H9 (cell line): Measurements from ENCODE around the gene OR8B2. TPM values are rescaled to one million over a fixed set of nuclear protein-coding genes. Genes with fewer than 3 reads are reported as not detected.
A peak's percentile ranks its signal among the peaks of the same experiment; 100 is the strongest.

Source experiments
- DNase-seq: peaks from one replicate; pipeline ENCODE4 v3.0.0-alpha.2; 2017
- H2AFZ ChIP-seq: one replicate; pipeline ENCODE4 v1.6.1; 2013; ENCODE audit warnings: mild to moderate bottlenecking, low read length, control low read depth, moderate library complexity
- H2AK5ac ChIP-seq: 2 replicates; pipeline ENCODE4 v1.6.1; 2013; ENCODE audit warnings: low read length, control low read depth, mixed read lengths; ENCODE audit not compliant: insufficient read length
- H2BK120ac ChIP-seq: one replicate; pipeline ENCODE4 v1.6.1; 2013; ENCODE audit warnings: low read depth, mild to moderate bottlenecking, low read length, control low read depth, inconsistent platforms; ENCODE audit not compliant: poor library complexity, severe bottlenecking
- H2BK12ac ChIP-seq: 2 replicates; pipeline ENCODE4 v1.6.1; 2013; ENCODE audit warnings: low read length, control low read depth, mixed read lengths, low read depth; ENCODE audit not compliant: insufficient read length
- H2BK15ac ChIP-seq: 2 replicates; pipeline ENCODE4 v1.6.1; 2013; ENCODE audit warnings: low read depth, low read length, control low read depth
- H2BK20ac ChIP-seq: one replicate; pipeline ENCODE4 v1.6.1; 2013; ENCODE audit warnings: low read depth, mild to moderate bottlenecking, low read length, control low read depth, inconsistent platforms; ENCODE audit not compliant: poor library complexity, severe bottlenecking
- H2BK5ac ChIP-seq: 2 replicates; pipeline ENCODE4 v1.6.1; 2013; ENCODE audit warnings: low read length, control low read depth, mixed read lengths; ENCODE audit not compliant: insufficient read length
- H3K14ac ChIP-seq: 2 replicates; pipeline ENCODE4 v1.6.1; 2013; ENCODE audit warnings: low read length, control low read depth; ENCODE audit not compliant: insufficient read depth
- H3K18ac ChIP-seq: 2 replicates; pipeline ENCODE4 v1.6.1; 2013; ENCODE audit warnings: low read depth, mild to moderate bottlenecking, mixed read lengths, low read length, control low read depth; ENCODE audit not compliant: insufficient read length
- H3K23ac ChIP-seq: 2 replicates; pipeline ENCODE4 v1.6.1; 2013; ENCODE audit warnings: low read length, control low read depth, mixed read lengths, low read depth; ENCODE audit not compliant: insufficient read length
- H3K23me2 ChIP-seq: 2 replicates; pipeline ENCODE4 v1.6.1; 2013; ENCODE audit warnings: low read depth, mild to moderate bottlenecking, mixed read lengths, low read length, control low read depth; ENCODE audit not compliant: insufficient read length, poor library complexity, severe bottlenecking
- H3K27ac ChIP-seq: 2 replicates; pipeline ENCODE4 v1.5.1; 2013; ENCODE audit warnings: low read length, control low read depth, mixed read lengths, low read depth; ENCODE audit not compliant: insufficient read length
- H3K27me3 ChIP-seq: 2 replicates; pipeline ENCODE4 v1.6.1; 2013; ENCODE audit warnings: low read length, control low read depth, inconsistent platforms; ENCODE audit not compliant: insufficient read depth
- H3K4ac ChIP-seq: 2 replicates; pipeline ENCODE4 v1.6.1; 2013; ENCODE audit warnings: low read depth, mild to moderate bottlenecking, control low read depth, inconsistent platforms, low read length, moderate library complexity
- H3K4me1 ChIP-seq: 2 replicates; pipeline ENCODE4 v1.6.1; 2013; ENCODE audit warnings: low read length, control low read depth, inconsistent platforms; ENCODE audit not compliant: insufficient read depth
- H3K4me2 ChIP-seq: 2 replicates; pipeline ENCODE4 v1.6.1; 2013; ENCODE audit warnings: low read length, control low read depth, mixed read lengths; ENCODE audit not compliant: insufficient read length, insufficient read depth
- H3K56ac ChIP-seq: 2 replicates; pipeline ENCODE4 v1.6.1; 2013; ENCODE audit warnings: low read depth, mild to moderate bottlenecking, mixed read lengths, low read length, control low read depth; ENCODE audit not compliant: insufficient read length
- H3K79me1 ChIP-seq: 2 replicates; pipeline ENCODE4 v1.6.1; 2013; ENCODE audit warnings: low read depth, mild to moderate bottlenecking, moderate library complexity, low read length, control low read depth, inconsistent platforms; ENCODE audit not compliant: insufficient read depth, poor library complexity, severe bottlenecking
- H3K79me2 ChIP-seq: 2 replicates; pipeline ENCODE4 v1.6.1; 2013; ENCODE audit warnings: low read length, control low read depth, inconsistent platforms; ENCODE audit not compliant: insufficient read depth
- H3K9ac ChIP-seq: 2 replicates; pipeline ENCODE4 v1.6.1; 2013; ENCODE audit warnings: low read length, control low read depth, mixed read lengths; ENCODE audit not compliant: insufficient read length; ENCODE audit errors: extremely low read depth
- H3K9me3 ChIP-seq: one replicate; pipeline ENCODE4 v1.6.1; 2013; ENCODE audit warnings: low read depth, low read length, inconsistent platforms; ENCODE audit not compliant: control insufficient read depth
- H3T11ph ChIP-seq: one replicate; pipeline ENCODE4 v1.6.1; 2013; ENCODE audit warnings: mild to moderate bottlenecking, low read length, control low read depth, inconsistent platforms
- H4K20me1 ChIP-seq: one replicate; pipeline ENCODE4 v1.6.1; 2013; ENCODE audit not compliant: control insufficient read depth, insufficient read length, insufficient read depth
- H4K5ac ChIP-seq: 2 replicates; pipeline ENCODE4 v1.6.1; 2013; ENCODE audit warnings: low read depth, mild to moderate bottlenecking, mixed read lengths, low read length, control low read depth; ENCODE audit not compliant: insufficient read length
- H4K8ac ChIP-seq: replicated peaks from 2 replicates; pipeline ENCODE4 v1.6.1; 2013; ENCODE audit warnings: low read length, control low read depth, mixed read lengths, low read depth; ENCODE audit not compliant: insufficient read length
- H4K91ac ChIP-seq: 2 replicates; pipeline ENCODE4 v1.6.1; 2013; ENCODE audit warnings: low read depth, mild to moderate bottlenecking, moderate library complexity, mixed read lengths, low read length, control low read depth; ENCODE audit not compliant: insufficient read length
- H3K27ac Mint-ChIP-seq, 3 experiments: 2 replicates in 2 of 3; 3 replicates in 1 of 3; pipeline ENCODE4 v1.8.0; 2020 to 2021; ENCODE audit warnings: mixed read lengths in 3 of 3, mild to moderate bottlenecking in 1 of 3, moderate library complexity in 1 of 3
- H3K27me3 Mint-ChIP-seq: 2 replicates; pipeline ENCODE4 v1.8.0; 2021; ENCODE audit warnings: low read depth, mild to moderate bottlenecking, moderate library complexity, mixed read lengths
- H3K36me3 Mint-ChIP-seq, 3 experiments: 2 replicates in 2 of 3; 3 replicates in 1 of 3; pipeline ENCODE4 v1.8.0; 2020 to 2021; ENCODE audit warnings: low read depth in 3 of 3, mixed read lengths in 3 of 3; ENCODE audit not compliant: insufficient read depth in 1 of 3
- H3K4me1 Mint-ChIP-seq, 2 experiments: 2 replicates each; pipeline ENCODE4 v1.8.0; 2020; ENCODE audit warnings: mixed read lengths in 2 of 2
- H3K4me3 Mint-ChIP-seq, 2 experiments: 2 replicates in 1 of 2; 3 replicates in 1 of 2; pipeline ENCODE4 v1.8.0; 2020 to 2021; ENCODE audit warnings: mild to moderate bottlenecking in 2 of 2, mixed read lengths in 2 of 2, moderate library complexity in 1 of 2
- H3K9me3 Mint-ChIP-seq, 2 experiments: 2 replicates in 1 of 2; 3 replicates in 1 of 2; pipeline ENCODE4 v1.8.0; 2020; ENCODE audit warnings: mild to moderate bottlenecking in 2 of 2, mixed read lengths in 2 of 2, moderate library complexity in 1 of 2
- CTCF ChIP-seq: fragments of 200-600 bp; sonication (generic); conservative IDR thresholded peaks from 3 replicates; pipeline ENCODE4 v1.8.0; 2021; ENCODE audit warnings: antibody characterized with exemption, mild to moderate bottlenecking
- whole genome bisulfite sequencing: extraction: QIAGEN DNeasy Blood & Tissue Kit; methylation state at CpG from one replicate; pipeline ENCODE4 v1.1.7; 2013; ENCODE audit warnings: missing lambda C conversion rate, low lambda C conversion rate, mixed read lengths; ENCODE audit not compliant: insufficient read length; ENCODE audit errors: extremely low coverage; 5-methylcytosine and 5-hydroxymethylcytosine counted together
- total RNA-seq: library from RNA; stranded (reverse); gene quantifications from 2 replicates; pipeline ENCODE4 v1.2.1, GENCODE V29; 2021

Gene OR8B2
- total RNA-seq, 1 experiment from 2014 or later, result not detected

GRCh38 chr11:124415356-124415923 is 31.1 kb upstream of the OR8B2 start:
- H3K4ac ChIP-seq, result no peak overlapping the region
- H3K4me3 Mint-ChIP-seq, result no peak overlapping the region
- H3K36me3 Mint-ChIP-seq, result no peaks in the 10 kb centered on the region
- H2AFZ ChIP-seq, result no peak overlapping the region
- H3K27me3 ChIP-seq, result no peaks in the 10 kb centered on the region
- no peak overlapping the region for H2BK12ac ChIP-seq
- no peak overlapping the region for H3K56ac ChIP-seq
- H4K8ac ChIP-seq, result no peak overlapping the region
- no peak overlapping the region for H3K9ac ChIP-seq
- no peaks in the 10 kb centered on the region for H3K9me3 ChIP-seq
- H3K79me1 ChIP-seq, result no peaks in the 10 kb centered on the region
- H3K4me1 Mint-ChIP-seq, result no peaks in the 10 kb centered on the region
- H3K14ac ChIP-seq, result no peak overlapping the region
- H3K9me3 Mint-ChIP-seq, result no peaks in the 10 kb centered on the region
- H4K20me1 ChIP-seq, result no peaks in the 10 kb centered on the region
- H3K23me2 ChIP-seq, result no peaks in the 10 kb centered on the region
- H3K27ac Mint-ChIP-seq, result no peak overlapping the region
- no peak overlapping the region for H2BK20ac ChIP-seq
- TF ChIP-seq CTCF, result peak; percentile 76
- H2BK15ac ChIP-seq, result no peak overlapping the region
- no peak overlapping the region for H2BK120ac ChIP-seq
- no peak overlapping the region for H2AK5ac ChIP-seq
- no peak overlapping the region for H2BK5ac ChIP-seq
- H3K27ac ChIP-seq, result no peak overlapping the region
- H3K4me1 ChIP-seq, result no peaks in the 10 kb centered on the region
- DNase-seq, result no peak
- H3K27me3 Mint-ChIP-seq, result no peaks in the 10 kb centered on the region; the same call in 1 of the 2 replicates
- no peak overlapping the region for H3K23ac ChIP-seq
- WGBS, result no CpG with 5 or more reads among the region's 5 CpGs
- H3K18ac ChIP-seq, result no peak overlapping the region
- H4K5ac ChIP-seq, result no peak overlapping the region
- no peaks in the 10 kb centered on the region for H3K79me2 ChIP-seq
- H3T11ph ChIP-seq, result no peak overlapping the region
- no peak overlapping the region for H4K91ac ChIP-seq
- no peak overlapping the region for H3K4me2 ChIP-seq
